Erythroblast (primary cell): ENCODE results near the gene TEKT5.

Experiments used
- DNase-seq, 2 experiments: peaks; one replicate each; lab custom pipeline; 2025; lab: John Stamatoyannopoulos, UW
- GATA1 ChIP-seq: IDR thresholded peaks from 2 replicates; pipeline ENCODE4 v1.6.1; 2011; ENCODE audit warnings: low read depth, mild to moderate bottlenecking, control low read depth, low read length, moderate library complexity
- POLR2A ChIP-seq: IDR thresholded peaks from 2 replicates; pipeline ENCODE4 v1.6.1; 2011; ENCODE audit warnings: mild to moderate bottlenecking, low read length

The TEKT5 gene

DNA sequence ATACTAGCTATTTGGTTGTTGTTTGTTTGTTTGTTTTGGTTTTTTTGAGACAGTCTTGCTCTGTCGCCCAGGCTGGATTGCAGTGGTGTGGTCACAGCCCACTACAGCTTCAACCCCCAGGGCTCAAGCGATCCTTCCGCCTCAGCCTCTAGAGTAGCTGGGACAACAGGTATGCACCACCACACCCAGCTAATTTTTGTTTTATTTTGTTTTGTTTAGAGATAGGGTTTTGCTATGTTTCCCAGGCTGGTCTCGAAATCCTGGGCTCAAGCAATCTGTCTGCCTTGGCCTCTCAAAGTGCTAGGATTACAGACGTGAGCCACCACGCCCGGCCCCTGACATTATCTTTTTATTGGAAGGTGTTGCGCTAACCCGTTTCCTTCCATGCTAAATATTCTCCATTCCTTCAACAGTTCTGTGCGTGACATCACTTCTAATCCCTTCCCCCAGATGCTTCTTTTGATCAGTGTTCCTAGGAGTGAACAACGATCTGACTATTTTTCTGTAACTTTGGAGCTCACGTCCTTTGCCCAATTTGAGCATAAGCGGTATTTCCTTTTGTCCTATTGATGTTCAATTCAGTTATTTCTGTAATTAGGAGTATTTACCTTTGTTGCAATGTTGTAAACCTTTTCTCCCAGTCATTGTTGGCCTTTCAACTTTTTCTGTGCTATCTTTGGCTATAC is 84.1 kb downstream of the TEKT5 start:
- TF ChIP-seq GATA1 (no peak), POLR2A (no peak)
- no peak for DNase-seq

DNA sequence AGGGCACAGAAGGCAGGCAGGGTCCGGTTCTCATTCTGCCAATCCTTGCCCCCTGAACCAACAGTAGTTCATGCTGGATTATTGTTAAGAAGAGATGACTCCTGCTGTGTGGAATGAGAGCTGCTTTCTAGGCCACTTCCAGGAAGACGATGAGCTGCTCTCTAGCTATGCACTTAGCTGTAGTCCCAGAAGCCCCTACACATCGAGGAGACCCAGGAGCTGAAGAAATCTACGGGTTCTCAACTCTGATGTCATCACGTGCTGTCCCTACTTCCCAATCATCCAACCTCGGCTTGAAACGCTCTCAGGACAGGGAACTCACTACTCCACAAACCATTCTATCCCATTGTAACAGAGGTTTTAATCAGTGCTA is 85.3 kb downstream of the TEKT5 start:
- no peak for TF ChIP-seq GATA1
- TF ChIP-seq POLR2A, result no peak

DNA sequence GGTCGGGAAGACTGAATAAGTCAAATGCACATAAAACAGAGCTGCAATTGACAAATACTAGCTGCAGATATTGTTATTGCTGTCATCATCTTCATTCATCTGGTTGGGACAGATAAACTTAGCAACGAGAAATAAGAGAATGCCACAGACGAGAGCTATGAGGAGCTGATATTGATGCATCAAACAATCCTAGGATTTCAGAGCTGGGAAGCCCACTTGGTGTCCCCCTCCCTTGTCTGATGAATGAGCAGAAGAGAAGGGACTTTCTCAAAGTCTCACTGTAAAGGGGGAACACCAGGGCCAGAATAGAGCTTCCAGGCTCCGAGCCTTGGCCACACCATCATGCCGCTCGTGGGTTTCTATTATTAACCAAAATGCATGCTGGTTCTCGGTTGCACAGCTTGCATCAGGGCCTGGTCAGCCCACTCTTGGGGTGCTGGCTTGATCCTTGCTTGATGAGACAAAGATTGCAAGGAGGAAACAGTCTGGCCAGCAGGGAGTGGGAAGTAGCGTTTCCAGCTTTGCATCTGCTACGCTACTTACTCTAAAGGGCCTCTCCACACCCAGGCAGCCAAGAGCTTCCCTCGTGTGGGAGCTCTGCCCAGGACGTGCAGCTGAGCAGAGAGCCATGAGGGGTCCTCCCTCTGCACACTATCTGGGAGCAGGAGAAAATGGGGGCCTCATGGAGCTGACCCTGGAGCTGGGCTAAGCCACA is 85.9 kb downstream of the TEKT5 start:
- DNase-seq, result no peak
- TF ChIP-seq GATA1 (no peak), POLR2A (no peak)

More for the DNA sequence above, 85.3 kb downstream of the TEKT5 start:
- DNase-seq, result no peak

DNA sequence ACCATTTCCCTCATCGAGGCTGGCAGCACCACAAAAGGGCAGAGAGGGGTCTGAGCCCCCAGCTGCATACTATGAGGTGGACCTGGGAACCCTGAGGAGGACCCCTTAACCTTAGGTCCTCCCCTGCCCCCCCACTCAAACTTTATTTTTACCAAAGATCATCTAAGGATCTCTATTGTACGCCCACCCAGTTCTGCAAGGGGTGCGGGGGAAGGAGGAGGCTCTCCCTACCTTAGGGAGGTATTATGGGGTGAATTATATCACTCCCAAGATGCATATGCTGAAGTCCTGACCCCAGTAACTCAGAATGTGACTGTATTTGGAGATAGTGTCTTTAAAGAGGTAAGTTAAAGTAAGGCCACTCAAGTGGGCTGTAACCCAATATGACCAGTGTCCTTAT is 87.6 kb downstream of the TEKT5 start:
- DNase-seq, result no peak
- TF ChIP-seq POLR2A (no peak), GATA1 (no peak)

DNA sequence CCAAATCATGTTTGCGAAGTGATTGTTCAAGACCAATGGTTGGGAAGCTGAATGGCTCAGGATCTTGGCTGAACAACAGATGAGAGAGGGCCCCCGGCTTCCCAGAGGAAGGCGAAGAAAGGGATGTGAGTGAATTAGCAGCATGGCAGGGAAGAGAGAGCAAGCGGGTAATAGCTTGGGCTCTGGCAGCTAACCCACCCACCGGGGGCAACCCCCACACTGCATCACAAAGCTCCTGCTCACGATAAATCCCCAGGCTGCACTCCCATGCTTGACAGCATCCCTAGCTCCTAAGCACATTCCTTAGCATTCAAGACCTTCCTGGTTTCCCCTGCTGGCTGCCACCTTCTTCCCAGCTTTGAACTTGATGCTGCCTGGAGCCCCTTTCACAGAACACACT is 88.1 kb downstream of the TEKT5 start:
- no peak for DNase-seq
- TF ChIP-seq POLR2A, result no peak
- no peak for TF ChIP-seq GATA1

DNA sequence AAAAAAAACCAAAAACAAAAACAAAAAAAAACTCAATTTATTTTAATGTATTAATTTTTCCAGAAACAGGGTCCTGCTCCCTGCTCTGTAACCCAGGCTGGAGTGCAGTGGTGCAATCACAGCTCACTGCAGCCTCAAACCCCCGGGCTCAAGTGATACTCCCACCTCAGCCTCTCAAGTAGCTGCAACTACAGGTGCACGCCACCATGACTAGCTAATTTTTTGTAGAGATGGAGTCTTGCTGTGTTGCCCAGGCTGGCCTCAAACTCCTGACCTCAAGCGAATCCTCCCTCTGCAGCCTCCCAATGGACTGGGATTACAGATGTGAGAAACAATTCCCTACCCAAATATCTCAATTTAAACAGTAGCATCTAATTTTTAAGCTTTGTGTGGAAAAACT is 89.1 kb downstream of the TEKT5 start:
- TF ChIP-seq POLR2A, result no peak
- no peak for TF ChIP-seq GATA1
- no peak for DNase-seq

DNA sequence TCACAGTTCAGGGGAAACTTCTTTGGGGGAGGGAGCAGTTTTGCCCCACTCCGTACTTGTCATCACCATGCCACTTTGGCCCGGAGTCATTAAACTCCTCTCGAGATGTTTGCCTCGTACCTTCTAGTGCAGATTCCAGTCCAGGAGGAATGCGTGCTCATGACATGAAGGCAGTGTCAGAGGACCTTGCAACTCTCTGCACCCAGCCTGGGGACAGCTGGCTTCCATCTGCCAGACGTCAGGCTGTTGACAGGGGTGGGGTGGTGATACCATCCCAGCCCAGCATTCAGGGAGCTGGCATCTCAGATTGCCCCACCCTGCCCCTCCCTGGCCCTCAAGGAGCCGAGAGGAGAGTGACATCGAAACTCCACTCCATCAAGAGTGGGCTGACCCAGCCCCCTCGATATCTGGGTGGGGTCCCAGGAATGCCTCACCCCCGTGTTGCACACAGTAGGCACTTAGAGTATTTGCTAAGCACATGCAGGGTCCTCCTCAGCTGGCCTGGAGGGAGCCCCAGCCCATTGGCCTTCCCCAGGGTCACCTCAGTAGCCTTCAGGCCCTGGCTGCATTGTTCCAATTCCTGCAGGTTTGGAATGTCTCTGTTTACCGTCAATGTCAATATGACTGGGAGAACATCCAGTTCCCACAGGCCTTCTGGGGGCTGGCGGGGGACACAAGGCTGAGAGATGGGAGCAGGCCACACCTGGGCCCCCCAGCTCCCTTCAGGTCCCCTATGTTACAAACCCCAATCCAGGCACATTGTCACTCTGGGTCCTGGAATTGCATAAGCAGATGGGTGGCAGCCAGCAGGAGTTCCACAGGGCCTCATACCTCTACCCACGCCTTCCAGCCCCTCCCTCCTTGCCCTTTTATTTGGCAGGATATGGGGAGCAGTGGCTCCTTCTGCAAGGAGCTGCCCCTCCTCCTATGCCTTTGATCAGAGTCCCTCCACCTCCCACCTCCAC is 93.0 kb downstream of the TEKT5 start:
- no peak for TF ChIP-seq GATA1
- TF ChIP-seq POLR2A, result no peak
- no peak for DNase-seq

DNA sequence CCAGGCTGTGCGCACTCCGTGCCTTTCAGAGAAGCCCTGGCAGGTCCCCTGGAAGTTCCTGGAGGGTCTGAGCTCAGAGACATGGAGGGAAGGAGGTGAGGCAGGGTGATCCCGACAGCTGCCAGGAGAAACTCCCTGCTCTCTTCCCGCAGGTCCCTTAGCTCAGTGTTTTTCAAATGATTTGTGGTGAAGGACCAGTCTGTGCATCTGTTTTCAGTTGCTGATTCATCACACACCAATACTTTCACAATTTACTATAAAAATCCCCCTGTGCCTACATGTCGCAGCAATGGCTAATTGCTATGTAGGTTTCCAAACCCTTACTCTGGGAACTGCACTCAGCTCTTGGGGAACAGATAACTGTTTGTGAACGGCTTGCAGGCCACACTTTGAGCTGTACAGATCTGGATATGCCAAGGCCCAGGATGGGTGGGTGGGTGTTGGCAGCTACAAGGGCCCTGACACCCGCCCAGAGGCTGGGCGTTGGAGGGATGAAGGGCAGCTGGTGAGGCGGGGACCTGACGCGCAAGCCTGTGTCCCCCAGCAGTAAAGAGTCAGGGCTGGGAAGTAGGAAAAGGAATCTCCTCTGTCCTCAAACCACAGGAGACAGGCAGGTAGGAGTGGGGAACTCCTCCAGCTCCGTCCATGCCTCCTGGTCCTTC is 93.8 kb downstream of the TEKT5 start:
- no peak for DNase-seq
- TF ChIP-seq GATA1 (no peak), POLR2A (no peak)

DNA sequence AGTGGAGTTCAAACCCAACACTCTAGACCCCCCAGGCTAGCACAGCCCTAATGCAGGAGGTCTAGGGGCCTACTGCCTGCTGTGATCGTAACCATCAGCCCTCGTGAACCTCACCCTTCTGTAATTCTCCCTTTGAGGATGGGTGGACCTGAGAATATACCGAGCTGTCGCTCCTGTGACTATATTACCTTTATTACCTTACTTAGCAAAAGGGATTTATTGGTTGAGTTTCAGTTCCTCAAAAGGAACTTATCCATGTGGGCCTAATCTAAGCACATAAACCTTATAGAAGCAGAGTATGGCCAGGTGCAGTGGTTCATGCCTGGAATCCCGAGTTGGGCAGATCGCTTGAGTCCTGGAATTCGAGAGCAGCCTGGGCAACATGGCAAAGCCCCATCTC is 95.1 kb downstream of the TEKT5 start:
- TF ChIP-seq GATA1 (no peak), POLR2A (no peak)
- no peak for DNase-seq

DNA sequence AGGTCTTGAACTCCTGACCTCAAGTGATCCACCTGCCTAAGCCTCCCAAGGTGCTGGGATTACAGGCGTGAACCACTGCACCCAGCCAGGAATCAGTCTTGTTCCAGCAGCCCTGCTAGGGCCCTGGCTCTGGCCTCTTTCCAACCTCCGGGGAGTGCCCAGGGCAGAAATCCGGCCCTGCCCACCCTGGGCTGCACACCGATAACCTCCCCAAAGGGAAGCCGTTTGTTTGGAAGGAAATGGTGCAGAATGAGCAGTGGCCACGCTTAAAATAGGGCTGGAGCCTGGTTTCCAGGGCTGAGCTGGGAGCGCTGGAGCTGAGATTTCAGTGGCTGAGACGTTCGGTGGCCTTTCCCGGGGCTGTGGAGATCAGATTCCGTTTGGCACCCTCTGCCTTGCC is 96.6 kb downstream of the TEKT5 start:
- TF ChIP-seq POLR2A, result no peak
- no peak for TF ChIP-seq GATA1
- DNase-seq, result peak; percentile 27 to 49

DNA sequence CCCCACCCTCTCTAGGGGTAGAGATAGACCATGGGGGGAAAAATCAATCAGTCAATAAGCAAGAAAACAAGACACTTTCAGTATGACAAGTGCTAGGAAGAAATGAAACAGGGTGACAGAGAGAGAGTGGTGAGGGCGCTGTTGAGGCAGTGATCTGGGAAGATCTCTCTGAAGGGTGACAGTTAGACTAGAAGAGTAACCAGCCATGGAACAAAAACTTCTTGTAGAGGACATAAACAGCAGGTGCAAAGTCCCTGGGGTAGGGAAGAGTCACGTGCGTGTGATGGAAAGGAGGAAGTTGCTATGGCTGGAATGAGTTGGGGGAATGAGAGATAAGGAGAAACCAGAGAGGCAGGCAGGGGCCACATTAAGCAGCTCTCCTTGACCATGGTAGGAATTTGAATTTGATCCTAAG is 97.5 kb downstream of the TEKT5 start:
- TF ChIP-seq GATA1, result no peak
- no peak for TF ChIP-seq POLR2A
- no peak for DNase-seq

DNA sequence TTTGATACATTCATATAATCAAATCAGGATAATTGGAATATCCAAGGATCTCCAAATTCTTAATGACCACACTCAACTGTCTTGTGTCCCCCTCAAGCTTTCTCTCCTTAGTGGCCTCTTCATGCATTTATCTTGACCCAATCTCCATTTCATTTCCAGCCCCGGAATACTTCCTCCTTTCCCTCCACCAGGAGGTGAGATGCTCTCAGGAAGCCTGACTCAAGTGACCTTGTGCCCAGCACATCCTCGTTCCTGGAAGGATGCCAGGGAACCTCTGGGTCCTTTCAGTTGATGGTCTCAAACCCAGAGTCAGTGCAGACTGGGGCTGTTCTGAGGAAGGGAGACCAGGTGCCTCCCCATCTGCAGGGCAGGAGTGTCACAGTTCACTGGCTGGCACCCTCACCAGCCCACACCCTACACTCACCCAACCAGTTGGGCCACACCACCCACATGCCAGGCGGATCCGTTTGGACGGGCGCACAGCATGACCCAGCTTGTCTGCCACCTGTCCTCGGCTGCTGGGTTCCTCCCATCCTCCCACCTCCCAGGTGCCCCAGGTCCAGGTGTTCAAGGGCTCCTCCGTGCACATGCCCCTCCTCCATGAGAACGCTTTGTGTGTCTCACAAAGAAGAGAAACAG is 100.3 kb downstream of the TEKT5 start:
- TF ChIP-seq POLR2A (no peak), GATA1 (no peak)
- DNase-seq, result no peak

DNA sequence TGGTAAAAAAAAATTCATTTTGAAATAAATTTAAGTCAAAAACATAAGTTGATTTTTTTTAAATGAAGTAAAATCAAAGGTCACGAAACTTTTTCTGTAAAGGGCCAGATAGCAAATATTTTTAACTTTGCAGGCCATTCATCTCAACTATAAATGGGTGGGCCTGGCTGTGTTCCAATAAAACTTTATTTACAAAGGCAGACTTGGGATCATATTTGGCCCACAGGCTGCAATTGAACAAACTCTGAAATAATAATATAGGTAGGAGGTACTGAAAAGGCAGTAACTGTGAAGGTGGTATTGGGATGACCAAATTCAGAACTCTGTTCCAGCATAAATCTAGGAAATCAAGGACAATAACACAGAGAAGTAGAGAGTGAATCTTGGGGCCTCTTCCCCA is 102.1 kb downstream of the TEKT5 start:
- TF ChIP-seq GATA1, result no peak
- TF ChIP-seq POLR2A, result no peak
- DNase-seq, result no peak
